HUES48 (cell line): ENCODE data around the gene SRGAP2.
"Not testable (repeated sequence)": the region's sequence is repeated elsewhere in the genome, so short reads cannot be mapped to it uniquely, and the experiment has no call there.

ENCODE experiments used
- H3K27ac ChIP-seq: one replicate; pipeline ENCODE4 v1.7.0; 2013; ENCODE audit warnings: low read depth, low read length, inconsistent platforms
- H3K27me3 ChIP-seq: 2 replicates; pipeline ENCODE4 v1.6.1; 2013; ENCODE audit warnings: mild to moderate bottlenecking, low read length; ENCODE audit not compliant: control insufficient read depth, insufficient read depth
- H3K36me3 ChIP-seq: 2 replicates; pipeline ENCODE4 v1.6.1; 2013; ENCODE audit warnings: low read length; ENCODE audit not compliant: control insufficient read depth, insufficient read depth
- H3K4me1 ChIP-seq: 2 replicates; pipeline ENCODE4 v1.6.1; 2013; ENCODE audit warnings: mild to moderate bottlenecking, low read length; ENCODE audit not compliant: control insufficient read depth, insufficient read depth
- H3K4me3 ChIP-seq: 2 replicates; pipeline ENCODE4 v1.5.1; 2013; ENCODE audit warnings: mild to moderate bottlenecking, low read depth, low read length
- H3K9ac ChIP-seq: 2 replicates; pipeline ENCODE4 v1.6.1; 2013; ENCODE audit warnings: mild to moderate bottlenecking, low read depth, low read length, moderate library complexity
- H3K9me3 ChIP-seq: 2 replicates; pipeline ENCODE4 v1.6.1; 2013; ENCODE audit warnings: low read length; ENCODE audit not compliant: control insufficient read depth, insufficient read depth

SRGAP2 gene

GRCh38 chr1:206203364-206204158, at the start of gene SRGAP2:
Gene SRGAP2 (plus strand): TSS chr1:206203541. CDS start chr1:206205971, 2,430 bp downstream.
- not testable (repeated sequence) for H3K9ac ChIP-seq, H3K36me3 ChIP-seq, H3K4me1 ChIP-seq, H3K9me3 ChIP-seq, H3K27ac ChIP-seq, H3K27me3 ChIP-seq
- H3K4me3 ChIP-seq: peak within 1 kb of the TSS; percentile 60

GRCh38 chr1:206167350-206168029, 35.9 kb upstream of the SRGAP2 start:
- H3K9ac ChIP-seq, H3K36me3 ChIP-seq, H3K27me3 ChIP-seq, H3K4me3 ChIP-seq, H3K9me3 ChIP-seq, H3K27ac ChIP-seq, H3K4me1 ChIP-seq: not testable (repeated sequence)

GRCh38 chr1:206169794-206170193, 33.5 kb upstream of the SRGAP2 start:
- not testable (repeated sequence) for H3K9ac ChIP-seq, H3K4me1 ChIP-seq, H3K4me3 ChIP-seq, H3K27me3 ChIP-seq, H3K9me3 ChIP-seq, H3K27ac ChIP-seq, H3K36me3 ChIP-seq

GRCh38 chr1:206173110-206173719, 30.1 kb upstream of the SRGAP2 start:
- not testable (repeated sequence) for H3K4me3 ChIP-seq, H3K27ac ChIP-seq, H3K36me3 ChIP-seq, H3K4me1 ChIP-seq, H3K9ac ChIP-seq, H3K27me3 ChIP-seq, H3K9me3 ChIP-seq

GRCh38 chr1:206174182-206174868, 29.0 kb upstream of the SRGAP2 start:
- not testable (repeated sequence) for H3K9ac ChIP-seq, H3K4me1 ChIP-seq, H3K27me3 ChIP-seq, H3K36me3 ChIP-seq, H3K9me3 ChIP-seq, H3K27ac ChIP-seq, H3K4me3 ChIP-seq

- not testable (repeated sequence) for H3K4me1 ChIP-seq, H3K36me3 ChIP-seq, H3K27me3 ChIP-seq, H3K27ac ChIP-seq, H3K9me3 ChIP-seq, H3K4me3 ChIP-seq, H3K9ac ChIP-seq
Observed at GRCh38 chr1:206175459-206176113, 27.8 kb upstream of the SRGAP2 start.

- not testable (repeated sequence) for H3K9me3 ChIP-seq, H3K27me3 ChIP-seq, H3K4me1 ChIP-seq, H3K36me3 ChIP-seq, H3K27ac ChIP-seq, H3K4me3 ChIP-seq, H3K9ac ChIP-seq
Observed at GRCh38 chr1:206176114-206176502, 27.2 kb upstream of the SRGAP2 start.

GRCh38 chr1:206178061-206178989, 25.0 kb upstream of the SRGAP2 start:
- H3K4me3 ChIP-seq, H3K27ac ChIP-seq, H3K9me3 ChIP-seq, H3K27me3 ChIP-seq, H3K4me1 ChIP-seq, H3K36me3 ChIP-seq, H3K9ac ChIP-seq: not testable (repeated sequence)

- H3K27ac ChIP-seq, H3K4me3 ChIP-seq, H3K36me3 ChIP-seq, H3K9me3 ChIP-seq, H3K9ac ChIP-seq, H3K4me1 ChIP-seq, H3K27me3 ChIP-seq: not testable (repeated sequence)
Observed at GRCh38 chr1:206179666-206180065, 23.7 kb upstream of the SRGAP2 start.
